HG03565 (cell line): ENCODE data around the gene AIF1L.

Source experiments
- ATAC-seq: cut with Tn5 transposase; IDR thresholded peaks from one replicate; pipeline ENCODE4 v1.9.1; 2021; ENCODE audit warnings: mild to moderate bottlenecking, moderate library complexity; ENCODE audit not compliant: unreplicated experiment

Gene AIF1L

GRCh38 chr9:131161585-131161984 is 65.3 kb downstream of the AIF1L start:
- ATAC-seq = no peak

GRCh38 chr9:131162886-131163285 is 66.6 kb downstream of the AIF1L start:
- ATAC-seq = no peak

- no peak for ATAC-seq
Observed at GRCh38 chr9:131165523-131165922, 69.2 kb downstream of the AIF1L start.

GRCh38 chr9:131167146-131167692 is 70.9 kb downstream of the AIF1L start:
- ATAC-seq = no peak

GRCh38 chr9:131167936-131168335 is 71.6 kb downstream of the AIF1L start:
- no peak for ATAC-seq

- ATAC-seq = no peak
Observed at GRCh38 chr9:131169563-131170240, 73.4 kb downstream of the AIF1L start.
